ENCODE results near the gene PNRC2. TPM values are rescaled to one million over a fixed set of nuclear protein-coding genes. Genes with fewer than 3 reads are reported as not detected.

The PNRC2 gene
- total and polyA plus RNA-seq, 2 of the 13 experiments (the other 11 are each of a cell fraction or from before 2014, with no cell fraction given) = 74.9 to 97.5 TPM

DNA sequence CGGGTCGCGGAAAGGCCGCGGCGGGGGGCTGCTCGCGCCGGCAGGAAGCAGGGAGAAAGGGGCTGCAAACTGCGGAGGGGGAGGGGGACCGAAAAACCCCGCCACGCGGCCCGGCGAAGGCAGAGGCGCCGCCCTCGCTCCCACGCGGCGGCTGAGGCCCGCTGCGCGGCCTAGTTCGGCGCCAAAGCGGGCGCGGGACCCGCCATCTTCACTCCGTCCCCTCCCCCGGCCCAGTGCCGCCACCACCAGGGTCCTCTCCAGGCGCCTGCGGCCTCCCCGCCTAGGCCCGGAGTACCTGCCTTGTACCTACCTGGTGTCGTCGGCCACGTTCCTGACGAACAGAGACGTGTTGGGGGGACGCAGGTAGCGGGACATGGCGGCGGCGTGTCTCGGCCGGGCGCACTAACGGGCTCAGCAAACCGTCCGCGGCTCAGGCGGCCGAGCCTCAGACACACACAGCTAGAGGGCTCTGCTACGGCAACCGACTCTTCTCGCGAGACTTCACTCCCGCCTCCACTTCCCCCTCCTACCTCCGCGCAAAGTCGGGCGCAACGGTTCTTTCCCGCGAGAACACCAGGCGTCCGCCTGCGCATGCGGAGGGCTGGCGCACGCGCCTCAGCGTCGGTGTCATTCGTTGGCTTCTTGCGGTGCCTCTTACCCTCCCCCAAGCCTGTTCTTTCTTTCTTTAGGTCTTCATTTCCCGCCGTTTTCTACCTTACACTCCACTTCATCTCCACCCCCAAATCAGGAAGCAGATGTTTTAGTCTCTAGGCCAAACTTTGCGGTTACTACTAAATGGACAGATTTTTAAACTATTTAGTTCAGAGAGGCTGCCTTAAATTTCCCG lies 20.5 kb downstream of the PNRC2 start, which contains the start of gene SRSF10 (continued):
- TF ChIP-seq, protein P1, sequence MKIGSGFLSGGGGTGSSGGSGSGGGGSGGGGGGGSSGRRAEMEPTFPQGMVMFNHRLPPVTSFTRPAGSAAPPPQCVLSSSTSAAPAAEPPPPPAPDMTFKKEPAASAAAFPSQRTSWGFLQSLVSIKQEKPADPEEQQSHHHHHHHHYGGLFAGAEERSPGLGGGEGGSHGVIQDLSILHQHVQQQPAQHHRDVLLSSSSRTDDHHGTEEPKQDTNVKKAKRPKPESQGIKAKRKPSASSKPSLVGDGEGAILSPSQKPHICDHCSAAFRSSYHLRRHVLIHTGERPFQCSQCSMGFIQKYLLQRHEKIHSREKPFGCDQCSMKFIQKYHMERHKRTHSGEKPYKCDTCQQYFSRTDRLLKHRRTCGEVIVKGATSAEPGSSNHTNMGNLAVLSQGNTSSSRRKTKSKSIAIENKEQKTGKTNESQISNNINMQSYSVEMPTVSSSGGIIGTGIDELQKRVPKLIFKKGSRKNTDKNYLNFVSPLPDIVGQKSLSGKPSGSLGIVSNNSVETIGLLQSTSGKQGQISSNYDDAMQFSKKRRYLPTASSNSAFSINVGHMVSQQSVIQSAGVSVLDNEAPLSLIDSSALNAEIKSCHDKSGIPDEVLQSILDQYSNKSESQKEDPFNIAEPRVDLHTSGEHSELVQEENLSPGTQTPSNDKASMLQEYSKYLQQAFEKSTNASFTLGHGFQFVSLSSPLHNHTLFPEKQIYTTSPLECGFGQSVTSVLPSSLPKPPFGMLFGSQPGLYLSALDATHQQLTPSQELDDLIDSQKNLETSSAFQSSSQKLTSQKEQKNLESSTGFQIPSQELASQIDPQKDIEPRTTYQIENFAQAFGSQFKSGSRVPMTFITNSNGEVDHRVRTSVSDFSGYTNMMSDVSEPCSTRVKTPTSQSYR (CRISPR knock-in tag; IDR thresholded peaks at IDR 0.05; ENCODE audit: borderline replicate concordance) = peak; percentile 80
- TF ChIP-seq PREB (CRISPR knock-in tag; IDR thresholded peaks at IDR 0.05) (no peak), RBM22 (optimal IDR thresholded peaks at IDR 0.05; ENCODE audit: low read length) (peak; percentile 11), ZNF121 (CRISPR knock-in tag; IDR thresholded peaks at IDR 0.05) (0 out of 2 replicates have a peak, but pooled peaks have one; percentile 48), IRF2 (CRISPR knock-in tag; IDR thresholded peaks at IDR 0.05) (peak; percentile 71; the same call in 1 of the 2 replicates), ZNF619 (CRISPR knock-in tag; IDR thresholded peaks at IDR 0.05) (peak; percentile 80; the same call in 1 of the 2 replicates), DMAP1 (CRISPR knock-in tag; IDR thresholded peaks at IDR 0.05) (peak; percentile 97), PCBP1 (IDR thresholded peaks at IDR 0.05; ENCODE audit: borderline replicate concordance, low read depth, low read length) (peak; percentile 77; the same call in 1 of the 2 replicates), ZNF501 (CRISPR knock-in tag; IDR thresholded peaks at IDR 0.05) (peak; percentile 66), MED8 (CRISPR knock-in tag; IDR thresholded peaks at IDR 0.05; ENCODE audit: insufficient replicate concordance) (peak; percentile 69), ZFP36L2 (CRISPR knock-in tag; IDR thresholded peaks at IDR 0.05) (peak; percentile 66; the same call in 1 of the 2 replicates), MTF1 (CRISPR knock-in tag; IDR thresholded peaks at IDR 0.05) (0 out of 2 replicates have a peak, but pooled peaks have one; percentile 44)
- TF ChIP-seq, protein P2, sequence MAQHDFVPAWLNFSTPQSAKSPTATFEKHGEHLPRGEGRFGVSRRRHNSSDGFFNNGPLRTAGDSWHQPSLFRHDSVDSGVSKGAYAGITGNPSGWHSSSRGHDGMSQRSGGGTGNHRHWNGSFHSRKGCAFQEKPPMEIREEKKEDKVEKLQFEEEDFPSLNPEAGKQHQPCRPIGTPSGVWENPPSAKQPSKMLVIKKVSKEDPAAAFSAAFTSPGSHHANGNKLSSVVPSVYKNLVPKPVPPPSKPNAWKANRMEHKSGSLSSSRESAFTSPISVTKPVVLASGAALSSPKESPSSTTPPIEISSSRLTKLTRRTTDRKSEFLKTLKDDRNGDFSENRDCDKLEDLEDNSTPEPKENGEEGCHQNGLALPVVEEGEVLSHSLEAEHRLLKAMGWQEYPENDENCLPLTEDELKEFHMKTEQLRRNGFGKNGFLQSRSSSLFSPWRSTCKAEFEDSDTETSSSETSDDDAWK (CRISPR knock-in tag; IDR thresholded peaks at IDR 0.05) = no peak
- TF ChIP-seq, protein P3, sequence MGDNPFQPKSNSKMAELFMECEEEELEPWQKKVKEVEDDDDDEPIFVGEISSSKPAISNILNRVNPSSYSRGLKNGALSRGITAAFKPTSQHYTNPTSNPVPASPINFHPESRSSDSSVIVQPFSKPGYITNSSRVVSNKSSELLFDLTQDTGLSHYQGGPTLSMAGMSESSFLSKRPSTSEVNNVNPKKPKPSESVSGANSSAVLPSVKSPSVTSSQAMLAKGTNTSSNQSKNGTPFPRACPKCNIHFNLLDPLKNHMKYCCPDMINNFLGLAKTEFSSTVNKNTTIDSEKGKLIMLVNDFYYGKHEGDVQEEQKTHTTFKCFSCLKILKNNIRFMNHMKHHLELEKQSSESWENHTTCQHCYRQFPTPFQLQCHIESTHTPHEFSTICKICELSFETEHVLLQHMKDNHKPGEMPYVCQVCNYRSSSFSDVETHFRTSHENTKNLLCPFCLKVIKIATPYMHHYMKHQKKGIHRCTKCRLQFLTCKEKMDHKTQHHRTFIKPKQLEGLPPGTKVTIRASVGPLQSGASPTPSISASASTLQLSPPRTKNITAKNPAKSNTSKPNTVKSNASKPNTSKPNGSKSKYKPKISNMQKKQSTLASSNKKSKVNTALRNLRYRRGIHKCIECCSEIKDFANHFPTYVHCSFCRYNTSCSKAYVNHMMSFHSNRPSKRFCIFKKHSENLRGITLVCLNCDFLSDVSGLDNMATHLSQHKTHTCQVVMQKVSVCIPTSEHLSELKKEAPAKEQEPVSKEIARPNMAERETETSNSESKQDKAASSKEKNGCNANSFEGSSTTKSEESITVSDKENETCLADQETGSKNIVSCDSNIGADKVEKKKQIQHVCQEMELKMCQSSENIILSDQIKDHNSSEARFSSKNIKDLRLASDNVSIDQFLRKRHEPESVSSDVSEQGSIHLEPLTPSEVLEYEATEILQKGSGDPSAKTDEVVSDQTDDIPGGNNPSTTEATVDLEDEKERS (CRISPR knock-in tag; IDR thresholded peaks at IDR 0.05) = peak; percentile 60; the same call in 1 of the 2 replicates
- TF ChIP-seq, protein P4, sequence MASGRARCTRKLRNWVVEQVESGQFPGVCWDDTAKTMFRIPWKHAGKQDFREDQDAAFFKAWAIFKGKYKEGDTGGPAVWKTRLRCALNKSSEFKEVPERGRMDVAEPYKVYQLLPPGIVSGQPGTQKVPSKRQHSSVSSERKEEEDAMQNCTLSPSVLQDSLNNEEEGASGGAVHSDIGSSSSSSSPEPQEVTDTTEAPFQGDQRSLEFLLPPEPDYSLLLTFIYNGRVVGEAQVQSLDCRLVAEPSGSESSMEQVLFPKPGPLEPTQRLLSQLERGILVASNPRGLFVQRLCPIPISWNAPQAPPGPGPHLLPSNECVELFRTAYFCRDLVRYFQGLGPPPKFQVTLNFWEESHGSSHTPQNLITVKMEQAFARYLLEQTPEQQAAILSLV (CRISPR knock-in tag; IDR thresholded peaks at IDR 0.05; ENCODE audit: borderline replicate concordance) = peak; percentile 87; the same call in 1 of the 2 replicates
